GM18519 (cell line): ENCODE results near the gene IFNL2.
"Not testable (repeated sequence)": the region's sequence is repeated elsewhere in the genome, so short reads cannot be mapped to it uniquely, and the experiment has no call there.

Experiments
- ATAC-seq: cut with Tn5 transposase; IDR thresholded peaks from one replicate; pipeline ENCODE4 v1.9.1; 2021; ENCODE audit warnings: mild to moderate bottlenecking, moderate library complexity; ENCODE audit not compliant: unreplicated experiment, low FRiP score

The IFNL2 gene

GRCh38 chr19:39252458-39252857 lies 15.7 kb upstream of the IFNL2 start:
- no peak for ATAC-seq

- no peak for ATAC-seq
Measured at GRCh38 chr19:39253374-39254149, 14.6 kb upstream of the IFNL2 start.

DNA sequence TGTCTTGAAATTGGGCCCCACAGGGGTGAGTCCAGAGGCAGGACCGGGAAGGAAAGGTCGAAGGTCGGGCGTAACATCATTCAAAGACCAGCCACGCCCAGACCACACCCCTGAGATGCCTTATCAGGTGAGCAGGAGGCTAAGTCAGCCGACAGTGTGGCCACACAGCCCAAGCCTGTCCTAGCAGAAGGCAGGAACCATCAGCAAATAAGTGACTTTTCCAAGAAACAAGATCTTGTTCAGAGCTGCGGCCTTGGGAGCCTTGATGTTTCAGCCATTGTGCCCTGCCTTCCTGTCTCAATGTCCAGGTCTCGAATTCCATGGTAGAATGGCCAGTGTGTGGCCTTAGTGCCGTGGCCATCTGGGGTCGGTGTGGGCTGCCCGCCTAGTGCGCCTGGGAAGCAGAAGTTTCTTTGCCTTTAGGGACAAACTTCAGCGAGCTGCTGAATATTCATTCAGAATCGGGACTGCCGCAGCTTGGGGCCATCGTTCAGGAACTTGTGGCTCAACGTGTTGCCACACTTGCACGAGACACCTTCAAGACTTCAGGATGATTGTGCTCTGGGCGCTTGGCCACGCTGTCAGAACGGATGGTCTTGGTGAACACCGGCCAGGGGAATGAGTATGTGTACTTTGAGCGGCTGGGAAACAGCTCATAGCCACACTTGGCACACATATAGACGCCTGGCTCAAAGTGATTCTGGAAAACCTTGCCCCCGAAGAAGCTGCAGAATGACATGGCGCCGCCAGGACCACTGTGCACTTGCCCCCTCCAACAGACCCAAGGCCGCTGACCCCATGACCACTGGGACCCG lies 13.5 kb upstream of the IFNL2 start:
- ATAC-seq = no peak

DNA sequence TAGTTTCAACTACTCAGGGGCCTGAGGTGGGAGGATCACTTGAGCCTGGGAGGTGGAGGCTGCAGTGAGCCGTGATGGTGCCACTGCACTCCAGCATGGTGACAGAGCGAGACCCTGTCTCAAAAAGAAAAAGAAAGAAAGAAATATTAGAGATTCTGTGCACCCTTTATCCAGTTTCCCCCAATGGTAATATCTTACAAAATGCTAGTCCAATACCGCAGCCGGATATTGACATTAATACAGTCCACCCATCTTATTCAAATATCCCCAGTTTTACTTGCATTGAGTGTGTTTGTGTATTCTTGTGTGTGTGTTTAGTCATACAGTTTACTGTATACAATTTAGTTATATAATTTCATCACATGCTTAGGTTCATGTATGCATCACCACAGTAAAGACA lies 11.0 kb upstream of the IFNL2 start:
- no peak for ATAC-seq

DNA sequence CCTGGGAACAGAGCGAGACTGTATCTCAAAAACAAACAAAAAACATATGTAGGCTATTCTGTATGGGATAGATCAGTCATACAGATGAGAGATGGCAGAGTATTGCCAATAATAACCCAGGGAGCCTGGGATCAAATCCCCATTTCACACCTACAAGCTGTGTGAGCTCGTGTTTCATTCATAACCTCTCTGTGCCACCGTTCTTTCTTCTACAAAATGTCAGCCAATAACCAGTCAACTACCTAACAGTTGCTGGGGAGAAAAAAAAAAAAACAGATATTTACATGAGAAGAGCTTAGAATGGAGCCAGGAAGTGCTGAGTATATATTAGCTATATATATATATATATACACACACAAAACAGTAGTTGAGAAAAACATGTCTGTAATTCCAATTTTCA lies 6.5 kb upstream of the IFNL2 start:
- no peak for ATAC-seq

GRCh38 chr19:39262496-39262895 lies 5.7 kb upstream of the IFNL2 start:
- ATAC-seq = no peak

DNA sequence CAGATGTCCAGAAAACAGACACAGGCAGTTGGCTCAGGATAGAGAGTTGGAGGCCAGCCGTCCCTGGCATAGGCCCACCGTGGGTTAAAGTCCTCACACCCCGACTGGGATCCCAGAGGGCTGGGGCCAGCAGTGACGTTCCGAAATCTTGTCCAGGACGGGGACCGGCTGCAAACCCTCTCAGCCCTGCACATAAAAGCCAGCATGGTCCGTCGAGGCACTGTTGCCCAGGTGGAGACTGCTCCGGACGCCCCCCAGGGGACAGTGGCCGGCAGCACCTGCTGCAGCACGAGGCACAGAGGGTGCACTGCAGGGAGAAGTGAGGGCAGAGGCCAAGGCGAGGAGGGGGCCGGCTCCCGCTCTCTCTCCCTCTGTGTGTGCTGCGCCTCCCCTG lies 4.3 kb upstream of the IFNL2 start:
- no peak for ATAC-seq

- no peak for ATAC-seq
Measured at GRCh38 chr19:39264306-39265290, 3.6 kb upstream of the IFNL2 start.

DNA sequence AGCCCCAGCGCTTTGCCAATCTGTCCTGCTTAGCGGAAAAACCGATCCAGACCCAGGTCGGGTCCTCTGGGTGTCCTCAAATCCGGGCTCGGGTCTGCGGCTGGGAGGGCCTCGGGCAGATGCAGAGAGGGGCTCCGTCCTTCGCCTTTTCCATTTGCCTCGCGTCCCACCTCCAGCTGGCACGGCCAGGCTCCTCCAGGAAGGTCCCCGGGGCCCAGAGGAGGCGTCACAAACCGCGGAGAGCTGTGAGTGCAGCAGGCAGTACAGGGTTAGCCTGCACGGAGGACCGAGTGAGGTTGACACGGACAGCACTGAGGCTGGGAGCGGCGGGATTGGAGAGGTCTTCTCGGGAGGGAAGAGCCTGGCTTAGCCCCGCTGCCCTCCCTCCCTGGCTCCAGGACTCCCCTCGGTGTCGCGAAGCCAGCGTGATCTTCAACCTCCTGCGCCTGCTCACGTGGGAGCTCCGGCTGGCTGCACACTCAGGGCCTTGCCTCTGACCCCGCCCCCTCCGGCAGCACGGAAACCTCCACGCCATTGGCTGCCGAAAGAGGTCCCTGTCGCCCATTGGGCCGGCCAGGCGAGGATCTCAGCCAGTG lies 2.8 kb upstream of the IFNL2 start:
- no peak for ATAC-seq

DNA sequence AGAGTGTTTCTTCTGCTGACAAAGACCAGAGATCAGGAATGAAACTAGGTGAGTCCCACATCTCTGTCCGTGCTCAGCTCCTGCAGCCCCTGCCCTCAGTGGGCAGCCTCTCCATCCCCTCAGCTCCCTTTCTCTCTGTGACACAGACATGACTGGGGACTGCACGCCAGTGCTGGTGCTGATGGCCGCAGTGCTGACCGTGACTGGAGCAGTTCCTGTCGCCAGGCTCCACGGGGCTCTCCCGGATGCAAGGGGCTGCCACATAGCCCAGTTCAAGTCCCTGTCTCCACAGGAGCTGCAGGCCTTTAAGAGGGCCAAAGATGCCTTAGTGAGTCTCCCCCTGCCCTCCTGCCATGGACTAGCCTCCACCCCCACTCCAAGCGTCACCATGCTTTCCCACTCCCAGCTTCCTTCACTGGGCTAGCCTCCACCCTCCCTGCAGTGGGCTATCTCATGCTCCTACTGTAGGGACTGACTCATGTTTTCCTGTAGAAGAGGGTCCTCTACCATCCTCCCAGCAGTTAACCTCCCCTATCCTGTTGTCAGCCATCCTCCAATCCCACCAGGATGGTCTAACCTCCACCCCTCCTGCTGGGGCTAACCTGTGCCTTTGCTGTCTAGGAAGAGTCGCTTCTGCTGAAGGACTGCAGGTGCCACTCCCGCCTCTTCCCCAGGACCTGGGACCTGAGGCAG lies 481 bp downstream of the IFNL2 start:
- not testable (repeated sequence) for ATAC-seq

DNA sequence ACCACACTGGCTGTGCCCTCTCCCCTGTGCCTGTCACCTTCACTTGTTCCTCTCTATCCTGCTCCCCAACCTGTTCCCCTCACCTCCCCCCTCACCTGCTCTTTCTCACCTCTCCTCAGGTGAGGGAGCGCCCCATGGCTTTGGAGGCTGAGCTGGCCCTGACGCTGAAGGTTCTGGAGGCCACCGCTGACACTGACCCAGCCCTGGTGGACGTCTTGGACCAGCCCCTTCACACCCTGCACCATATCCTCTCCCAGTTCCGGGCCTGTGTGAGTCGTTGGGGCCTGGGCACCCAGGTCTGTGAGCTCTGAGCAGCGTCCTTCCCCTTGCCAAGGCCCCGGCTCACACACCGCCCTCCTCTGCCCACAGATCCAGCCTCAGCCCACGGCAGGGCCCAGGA lies 1.2 kb downstream of the IFNL2 start:
- not testable (repeated sequence) for ATAC-seq

- ATAC-seq = no peak
Measured at GRCh38 chr19:39270036-39270871, 2.1 kb downstream of the IFNL2 start.

- not testable (repeated sequence) for ATAC-seq
Measured at GRCh38 chr19:39273859-39274258, 5.7 kb downstream of the IFNL2 start.

DNA sequence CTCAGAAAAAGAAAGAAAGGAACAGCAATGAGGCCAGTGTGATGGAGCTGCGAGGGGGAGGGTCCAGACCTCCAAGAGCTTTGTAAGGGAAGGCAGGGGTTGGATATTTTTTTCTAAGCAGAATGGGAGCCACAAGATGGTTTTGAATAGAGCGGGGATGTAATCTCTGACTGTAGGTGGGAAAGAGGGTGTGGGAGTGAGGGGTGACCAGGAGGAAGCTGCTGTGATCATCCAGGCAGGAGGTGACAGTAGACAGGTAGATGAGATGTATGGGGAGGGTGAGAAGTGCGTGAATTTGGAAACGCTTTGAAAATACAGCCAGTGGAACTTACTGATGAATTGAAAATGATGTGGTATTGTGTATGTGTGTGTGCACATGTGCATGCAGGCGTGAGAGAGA lies 7.4 kb downstream of the IFNL2 start:
- no peak for ATAC-seq

- no peak for ATAC-seq
Measured at GRCh38 chr19:39276740-39277139, 8.5 kb downstream of the IFNL2 start.

- no peak for ATAC-seq
Measured at GRCh38 chr19:39277598-39277997, 9.4 kb downstream of the IFNL2 start.

GRCh38 chr19:39282021-39282420 lies 13.8 kb downstream of the IFNL2 start:
- ATAC-seq = no peak

DNA sequence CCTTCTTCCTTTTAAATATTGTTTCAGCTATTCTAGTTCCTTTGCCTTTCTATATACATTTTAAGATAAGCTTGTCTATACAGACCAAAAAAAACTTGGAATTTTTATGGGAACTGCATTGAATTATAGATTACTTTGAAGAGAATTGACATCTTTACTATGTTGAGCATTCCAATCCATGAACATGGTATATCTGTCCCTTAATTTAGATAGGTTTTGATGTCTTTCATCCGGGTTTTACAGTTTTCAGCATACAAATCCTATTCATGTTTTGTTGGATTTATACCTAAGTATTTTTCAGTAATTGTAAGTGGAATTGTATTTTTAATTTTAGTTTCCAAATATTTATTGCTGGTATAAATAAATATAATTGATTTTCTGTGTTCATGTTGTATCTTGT lies 15.8 kb downstream of the IFNL2 start:
- ATAC-seq = no peak

GRCh38 chr19:39293394-39293793 lies 25.2 kb downstream of the IFNL2 start:
- ATAC-seq = no peak
